HG02973 (cell line): ENCODE data around the gene ARL17A.
"Not testable (repeated sequence)": the region's sequence is repeated elsewhere in the genome, so short reads cannot be mapped to it uniquely, and the experiment has no call there.

Experiments
- ATAC-seq: cut with Tn5 transposase; IDR thresholded peaks from one replicate; pipeline ENCODE4 v1.9.1; 2021; ENCODE audit warnings: moderate library complexity; ENCODE audit not compliant: unreplicated experiment

ARL17A gene

GRCh38 chr17:46559155-46559554, 20.3 kb downstream of the ARL17A start:
- ATAC-seq = not testable (repeated sequence)

DNA sequence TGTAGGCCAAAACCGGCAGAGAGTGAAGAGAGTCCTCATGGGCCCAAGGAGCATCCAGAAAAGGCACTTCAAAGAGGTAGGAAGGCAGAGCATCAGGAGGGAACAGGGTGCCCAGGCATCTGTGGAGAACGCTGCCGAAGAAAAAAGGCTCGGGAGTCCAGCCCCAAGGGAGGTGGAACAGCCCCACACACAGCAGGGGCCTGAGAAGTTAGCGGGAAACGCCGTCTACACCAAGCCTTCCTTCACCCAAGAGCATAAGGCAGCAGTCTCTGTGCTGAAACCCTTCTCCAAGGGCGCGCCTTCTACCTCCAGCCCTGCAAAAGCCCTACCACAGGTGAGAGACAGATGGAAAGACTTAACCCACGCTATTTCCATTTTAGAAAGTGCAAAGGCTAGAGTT, 30.9 kb downstream of the ARL17A start:
- ATAC-seq = not testable (repeated sequence)

DNA sequence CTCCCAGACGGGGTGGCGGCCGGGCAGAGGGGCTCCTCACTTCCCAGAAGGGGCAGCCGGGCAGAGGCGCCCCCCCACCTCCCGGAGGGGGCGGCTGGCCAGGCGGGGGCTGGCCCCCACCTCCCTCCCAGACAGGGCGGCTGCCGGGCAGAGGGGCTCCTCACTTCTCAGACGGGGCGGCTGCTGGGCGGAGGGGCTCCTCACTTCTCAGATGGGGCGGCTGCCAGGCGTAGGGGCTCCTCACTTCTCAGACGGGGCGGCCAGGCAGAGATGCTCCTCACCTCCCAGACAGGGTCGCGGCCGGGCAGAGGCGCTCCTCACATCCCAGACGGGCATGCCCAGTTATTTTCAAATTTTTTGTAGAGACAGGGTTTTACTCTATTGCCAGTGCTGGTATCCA, 44.8 kb downstream of the ARL17A start:
- ATAC-seq = not testable (repeated sequence)

GRCh38 chr17:46512168-46512567, 67.3 kb downstream of the ARL17A start, which contains the start of gene LRRC37A2:
TSS of gene LRRC37A2 (plus strand) at chr17:46512468. CDS start at chr17:46512713, 245 bp downstream.
- ATAC-seq = not testable (repeated sequence)

DNA sequence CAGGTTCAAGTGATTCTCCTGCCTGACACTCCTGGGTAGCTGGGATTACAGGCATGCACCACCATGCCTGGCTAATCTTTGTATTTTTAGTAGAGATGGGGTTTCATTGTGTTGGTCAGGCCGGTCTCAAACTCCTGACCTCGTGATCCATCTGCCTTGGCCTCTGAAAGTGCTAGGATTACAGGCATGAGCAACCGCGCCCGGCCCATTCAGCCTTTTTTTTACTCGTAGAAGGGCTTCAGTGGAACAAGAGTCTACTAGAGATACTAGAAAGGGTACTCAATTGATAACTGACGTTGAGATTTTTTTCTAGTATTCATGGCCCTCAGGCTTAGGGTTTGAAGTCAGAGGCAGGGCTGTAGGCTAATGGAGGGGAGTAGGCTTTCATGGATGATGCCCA, 73.6 kb downstream of the ARL17A start:
- ATAC-seq = not testable (repeated sequence)

- not testable (repeated sequence) for ATAC-seq
Observed at GRCh38 chr17:46499437-46500139, 79.9 kb downstream of the ARL17A start.

- ATAC-seq = not testable (repeated sequence)
Observed at GRCh38 chr17:46492021-46492420, 87.5 kb downstream of the ARL17A start.

DNA sequence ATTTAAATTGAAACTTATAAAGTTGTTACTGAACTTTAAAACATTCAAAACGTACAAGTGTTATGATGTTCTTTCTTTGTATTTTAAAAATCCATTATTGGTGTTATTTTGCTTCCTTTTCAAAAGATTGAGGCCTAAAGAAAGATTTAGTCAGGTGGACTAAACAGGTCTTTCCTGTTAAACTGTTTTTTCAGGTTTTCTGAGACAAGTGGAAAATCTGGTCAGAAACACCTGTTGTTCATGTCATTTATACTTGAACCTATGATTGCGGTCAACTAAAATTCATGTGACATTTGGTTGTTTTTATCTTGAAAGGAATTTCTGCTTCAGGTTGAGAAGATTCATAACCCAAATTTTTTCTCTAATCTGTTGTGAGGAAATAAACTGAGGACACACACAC, 98.2 kb downstream of the ARL17A start:
- not testable (repeated sequence) for ATAC-seq

DNA sequence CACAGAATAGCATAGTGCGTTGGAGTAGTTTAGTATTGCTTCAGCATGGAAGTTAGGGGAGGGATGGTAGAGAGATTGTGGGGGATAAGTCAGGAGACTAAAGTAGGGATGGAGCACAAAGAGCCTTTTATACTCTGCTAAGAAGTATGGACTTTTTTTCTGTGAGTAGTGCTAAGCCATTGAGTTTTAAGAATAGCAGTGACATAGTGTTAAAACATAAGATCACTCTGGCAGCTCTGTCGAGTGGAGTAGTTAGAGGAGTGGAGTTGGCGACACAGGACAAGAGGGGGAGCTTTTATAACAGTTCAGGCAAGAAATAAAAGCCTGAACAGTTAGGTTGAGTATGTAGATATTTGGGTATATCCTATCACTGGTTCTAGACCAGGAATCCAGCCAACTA, 100.7 kb downstream of the ARL17A start:
- not testable (repeated sequence) for ATAC-seq

GRCh38 chr17:46475583-46475982, 103.9 kb downstream of the ARL17A start:
- ATAC-seq = not testable (repeated sequence)

DNA sequence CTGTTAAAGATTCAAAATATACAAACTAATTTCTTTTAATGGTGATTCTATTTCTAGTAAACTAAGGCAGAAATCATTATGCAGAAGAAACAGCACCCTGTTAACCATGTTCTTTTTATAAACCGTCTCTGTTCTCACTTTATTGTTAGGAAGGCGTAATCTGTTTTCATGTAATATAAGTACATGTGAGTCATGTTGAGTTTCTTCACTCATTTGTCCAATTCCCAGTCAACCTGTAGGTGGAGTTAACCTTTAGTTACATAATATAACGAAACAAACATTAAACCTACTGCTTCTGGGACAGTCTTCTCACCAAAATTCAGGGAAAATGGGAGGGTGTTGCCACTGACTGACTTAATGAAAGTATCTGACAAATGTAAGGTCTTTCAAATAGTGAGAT, 105.0 kb downstream of the ARL17A start:
- ATAC-seq = not testable (repeated sequence)

GRCh38 chr17:46467618-46468017, 111.9 kb downstream of the ARL17A start:
- ATAC-seq = not testable (repeated sequence)
